NCI-H1694 treated with DMSO at 0.1 percent for 48 hours (cell line): ENCODE data around the gene TMEM98.
"Not testable (repeated sequence)": the region's sequence is repeated elsewhere in the genome, so short reads cannot be mapped to it uniquely, and the experiment has no call there.

Source experiments
- DNase-seq: peaks from one replicate; lab custom pipeline; 2025; lab: John Stamatoyannopoulos, UW

The TMEM98 gene

DNA sequence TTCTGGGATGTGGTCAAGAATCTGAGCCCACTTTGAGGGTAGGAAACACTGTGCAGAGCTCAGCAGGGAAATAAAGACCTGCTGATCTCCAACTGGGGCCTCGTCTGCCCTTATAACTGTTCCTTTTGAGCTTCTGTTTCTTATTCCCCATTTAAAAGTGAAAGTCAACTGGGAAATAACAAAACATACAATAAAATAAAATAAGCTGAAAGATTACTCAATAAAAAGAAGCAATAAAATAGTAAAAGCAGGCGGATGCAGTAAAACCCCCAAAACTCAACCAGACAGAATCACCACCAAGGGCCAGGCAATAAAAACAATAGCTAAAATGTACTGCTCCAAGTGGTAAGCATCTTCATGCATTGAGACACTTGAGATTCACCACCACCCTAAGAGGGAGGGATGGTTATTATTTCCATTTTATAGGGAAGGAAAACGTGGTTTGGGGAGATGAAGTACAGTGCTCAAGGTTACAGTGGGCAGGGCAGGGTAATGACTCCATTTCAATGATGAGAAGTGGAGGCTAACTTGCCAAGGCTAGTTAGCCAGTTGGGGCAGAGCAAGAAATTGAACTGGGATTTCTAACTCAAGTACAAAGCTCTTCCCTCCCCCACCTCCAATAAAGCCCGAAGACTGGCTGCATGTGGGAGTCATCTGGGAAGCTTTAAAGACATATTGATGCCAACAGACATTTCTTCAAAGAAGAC lies 57.2 kb downstream of the TMEM98 start:
- no peak for DNase-seq

DNA sequence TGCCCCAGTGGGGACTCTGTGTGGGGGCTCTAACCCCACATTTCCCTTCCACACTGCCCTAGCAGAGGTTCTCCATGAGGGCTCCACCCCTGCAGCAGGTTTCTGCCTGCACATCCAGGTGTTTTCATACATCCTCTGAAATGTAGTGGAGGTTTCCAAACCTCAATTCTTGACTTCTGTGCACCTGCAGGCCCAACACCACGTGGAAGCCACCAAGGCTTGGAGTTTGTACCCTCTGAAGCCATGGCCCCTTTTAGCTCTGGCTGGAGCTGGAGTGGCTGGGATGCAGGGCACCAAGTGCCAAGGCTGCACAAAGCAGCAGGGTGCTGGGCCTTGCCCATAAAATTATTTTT lies 59.5 kb downstream of the TMEM98 start:
- not testable (repeated sequence) for DNase-seq

DNA sequence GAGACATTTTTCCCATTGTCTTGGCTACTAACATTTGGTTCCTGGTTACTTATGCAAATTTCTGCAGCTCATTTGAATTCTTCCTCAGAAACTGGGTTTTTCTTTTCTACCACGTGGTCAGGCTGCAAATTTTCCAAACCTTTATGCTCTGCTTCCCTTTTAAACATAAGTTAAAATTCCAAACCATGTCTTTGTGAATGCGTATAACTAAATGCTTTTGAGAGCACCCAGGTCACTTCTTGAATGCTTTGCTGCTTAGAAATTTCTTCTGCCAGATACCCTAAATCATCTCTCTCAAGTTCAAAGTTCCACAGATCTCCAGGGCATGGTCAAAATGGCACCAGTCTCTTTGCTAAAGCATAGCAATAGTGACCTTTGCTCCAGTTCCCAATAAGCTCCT lies 59.9 kb downstream of the TMEM98 start:
- not testable (repeated sequence) for DNase-seq

DNA sequence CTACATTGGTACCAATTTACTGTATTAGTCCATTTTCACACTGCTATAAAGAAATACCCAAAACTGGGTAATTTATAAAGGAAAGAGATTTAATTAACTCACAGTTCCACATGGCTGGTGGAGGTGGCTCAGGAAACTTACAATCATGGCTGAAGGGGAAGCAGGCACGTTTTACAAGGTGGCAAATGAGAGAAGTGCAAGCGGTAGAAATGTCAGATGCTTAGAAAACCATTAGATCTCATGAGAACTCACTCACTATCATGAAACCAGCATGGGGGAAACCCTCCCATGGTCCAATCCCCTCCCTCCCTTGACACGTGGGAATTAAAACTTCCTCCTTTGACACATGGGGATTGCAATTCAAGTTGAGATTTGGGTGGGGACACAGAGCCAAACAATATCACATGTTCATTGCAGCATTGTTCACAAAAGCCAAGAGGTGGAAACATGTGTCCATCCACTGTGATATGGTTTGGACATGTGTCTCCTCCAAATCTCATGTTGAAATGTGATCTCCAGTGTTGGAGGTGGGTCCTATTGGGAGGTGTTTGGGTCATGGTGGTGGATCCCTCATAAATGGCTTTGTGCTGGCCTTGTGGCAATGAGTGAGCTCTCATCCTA lies 60.6 kb downstream of the TMEM98 start:
- DNase-seq, result no peak

DNA sequence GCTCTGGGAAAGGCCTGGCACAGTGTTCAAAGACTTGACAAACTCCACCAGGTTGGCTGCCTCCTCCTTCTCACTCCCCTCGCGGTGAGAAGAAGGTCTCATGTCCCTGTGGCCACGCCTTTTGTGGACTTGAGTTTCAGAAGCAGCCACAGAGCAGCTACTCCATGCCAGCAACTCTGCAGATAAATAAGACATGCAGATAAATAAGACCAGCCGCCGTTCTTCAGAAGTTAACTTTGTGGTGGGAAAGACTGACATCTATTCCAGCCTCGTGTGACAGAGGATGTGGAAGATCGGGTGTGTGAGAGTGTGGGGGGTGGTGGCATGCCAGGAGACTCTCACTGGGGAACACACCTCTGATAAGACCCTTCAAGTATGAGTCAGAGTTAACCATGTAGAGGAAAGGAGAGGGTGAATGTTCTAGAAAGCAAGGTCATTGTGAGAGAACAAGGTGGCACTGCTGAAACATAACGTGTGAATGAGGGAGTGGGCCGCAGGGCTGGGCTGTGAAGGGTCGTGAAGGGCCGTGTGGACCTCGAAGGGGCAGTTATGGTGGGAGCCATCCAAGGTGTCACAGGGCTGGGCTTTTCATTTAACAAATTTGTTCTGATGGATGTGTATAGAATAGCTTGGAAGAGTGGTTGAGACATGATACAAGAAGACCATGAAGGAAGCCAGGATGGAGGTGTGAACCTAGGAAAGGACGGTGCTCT lies 64.5 kb downstream of the TMEM98 start:
- no peak for DNase-seq

DNA sequence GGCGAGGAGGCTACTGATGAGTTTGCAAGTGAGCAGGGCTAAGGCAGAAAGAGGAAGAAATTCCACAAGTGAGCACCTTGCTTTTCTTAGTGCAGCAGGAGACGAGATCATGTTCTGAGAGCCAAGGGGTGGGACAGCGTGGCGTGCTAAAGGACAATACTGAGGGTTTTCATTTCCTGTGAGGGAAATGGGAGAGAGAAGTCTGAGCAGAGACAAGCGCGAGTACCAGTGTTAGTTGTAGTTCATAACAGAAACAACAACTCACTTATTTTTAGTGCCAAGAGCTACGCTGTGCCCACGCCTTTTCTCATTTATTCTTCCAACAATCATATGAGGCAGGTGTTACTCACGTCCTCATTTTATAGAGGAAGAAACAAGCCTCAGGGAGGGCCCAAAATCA lies 66.0 kb downstream of the TMEM98 start:
- no peak for DNase-seq
